ENCODE results near the gene RMI1.

DNA sequence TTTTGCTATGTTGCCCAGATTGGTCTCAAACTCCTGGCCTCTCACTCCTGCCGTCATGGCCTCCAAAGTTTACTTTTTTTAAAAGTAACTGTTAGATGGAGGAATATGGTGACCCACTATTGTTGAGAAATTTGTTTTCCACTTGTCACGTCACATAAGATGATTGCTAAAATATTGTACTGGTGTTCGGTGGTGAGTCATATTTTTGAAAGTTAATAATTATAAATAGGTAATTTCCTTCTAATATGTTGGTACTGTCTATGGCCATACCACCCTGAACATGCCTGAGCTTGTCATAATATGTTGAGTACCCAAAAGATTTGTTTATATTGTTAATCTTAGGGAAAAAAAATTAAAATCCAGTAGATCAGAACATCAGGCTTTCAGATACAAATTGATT is 22.6 kb downstream of the RMI1 start:
- TF ChIP-seq, protein P1, sequence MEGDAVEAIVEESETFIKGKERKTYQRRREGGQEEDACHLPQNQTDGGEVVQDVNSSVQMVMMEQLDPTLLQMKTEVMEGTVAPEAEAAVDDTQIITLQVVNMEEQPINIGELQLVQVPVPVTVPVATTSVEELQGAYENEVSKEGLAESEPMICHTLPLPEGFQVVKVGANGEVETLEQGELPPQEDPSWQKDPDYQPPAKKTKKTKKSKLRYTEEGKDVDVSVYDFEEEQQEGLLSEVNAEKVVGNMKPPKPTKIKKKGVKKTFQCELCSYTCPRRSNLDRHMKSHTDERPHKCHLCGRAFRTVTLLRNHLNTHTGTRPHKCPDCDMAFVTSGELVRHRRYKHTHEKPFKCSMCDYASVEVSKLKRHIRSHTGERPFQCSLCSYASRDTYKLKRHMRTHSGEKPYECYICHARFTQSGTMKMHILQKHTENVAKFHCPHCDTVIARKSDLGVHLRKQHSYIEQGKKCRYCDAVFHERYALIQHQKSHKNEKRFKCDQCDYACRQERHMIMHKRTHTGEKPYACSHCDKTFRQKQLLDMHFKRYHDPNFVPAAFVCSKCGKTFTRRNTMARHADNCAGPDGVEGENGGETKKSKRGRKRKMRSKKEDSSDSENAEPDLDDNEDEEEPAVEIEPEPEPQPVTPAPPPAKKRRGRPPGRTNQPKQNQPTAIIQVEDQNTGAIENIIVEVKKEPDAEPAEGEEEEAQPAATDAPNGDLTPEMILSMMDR (optimal IDR thresholded peaks at IDR 0.05 in 1 of 3, IDR thresholded peaks at IDR 0.05 in 1 of 3, conservative IDR thresholded peaks at IDR 0.05 in 1 of 3; ENCODE audit: extremely low read depth in 1 of 3, insufficient read depth in 2 of 3, low read length in 3 of 3): no peak
- TF ChIP-seq EZH2 (IDR thresholded peaks at IDR 0.05; ENCODE audit: low read length): no peak

All from keratinocyte (primary cell).